HEK293 (cell line): ENCODE data around the gene MLH1.

ENCODE experiments used
- CTCF ChIA-PET: fragments of 350-600 bp; formaldehyde crosslinking; extraction: SDS; loops from one replicate; lab custom pipeline; 2021; ENCODE audit warnings: antibody characterized with exemption; lab: Yijun Ruan, JAX
- POLR2A ChIA-PET: fragments of 300-600 bp; formaldehyde crosslinking; extraction: SDS; loops from one replicate; lab custom pipeline; 2020; ENCODE audit warnings: antibody characterized with exemption, inconsistent platforms; lab: Yijun Ruan, JAX
- H3K27ac ChIP-seq: fragments of 200-500 bp; sonication (Bioruptor generic); 2 replicates; pipeline ENCODE4 v1.5.1; 2014; ENCODE audit warnings: low read depth, low read length, control low read depth, inconsistent platforms; ENCODE audit errors: extremely low read depth
- H3K36me3 ChIP-seq, 2 experiments: fragments of 200-500 bp in 1 of 2; sonication (Bioruptor generic) in 1 of 2; 1 replicate in 1 of 2; 2 replicates in 1 of 2; pipeline ENCODE4 v1.5.1; 2014 to 2017; ENCODE audit warnings: inconsistent platforms in 2 of 2, low read length in 2 of 2; ENCODE audit not compliant: control insufficient read depth in 2 of 2, insufficient read depth in 1 of 2
- H3K4me1 ChIP-seq: fragments of 200-500 bp; sonication (Bioruptor generic); 2 replicates; pipeline ENCODE4 v1.5.1; 2014; ENCODE audit warnings: mild to moderate bottlenecking, low read length, inconsistent platforms; ENCODE audit not compliant: control insufficient read depth, insufficient read depth
- H3K4me3 ChIP-seq: 2 replicates; pipeline ENCODE4 v1.5.1; 2011; ENCODE audit warnings: low read depth, mild to moderate bottlenecking, control low read depth, low read length, moderate library complexity
- H3K9me3 ChIP-seq: fragments of 200-500 bp; sonication (Bioruptor generic); 2 replicates; pipeline ENCODE4 v1.5.1; 2014; ENCODE audit warnings: low read depth, low read length, inconsistent platforms; ENCODE audit not compliant: control insufficient read depth, insufficient read depth
- GFI1B ChIP-seq: fragments of 450-650 bp; formaldehyde crosslinking; IDR thresholded peaks from 2 replicates; pipeline ENCODE4 v1.5.1; 2016; ENCODE audit warnings: missing biosample characterization, missing genetic modification characterization
- GLI2 ChIP-seq: fragments of 450-650 bp; formaldehyde crosslinking; IDR thresholded peaks from 2 replicates; pipeline ENCODE4; 2017; ENCODE audit warnings: missing biosample characterization, missing genetic modification characterization, low read depth, borderline replicate concordance
- KLF1 ChIP-seq: fragments of 450-650 bp; formaldehyde crosslinking; IDR thresholded peaks from 2 replicates; pipeline ENCODE4 v1.5.1; 2016; ENCODE audit warnings: missing biosample characterization, missing genetic modification characterization
- KLF17 ChIP-seq: fragments of 450-650 bp; formaldehyde crosslinking; IDR thresholded peaks from 2 replicates; pipeline ENCODE4 v1.5.1; 2016; ENCODE audit warnings: missing biosample characterization, missing genetic modification characterization
- KLF8 ChIP-seq: fragments of 450-650 bp; formaldehyde crosslinking; IDR thresholded peaks from 2 replicates; pipeline ENCODE4 v1.5.1; 2016; ENCODE audit warnings: missing biosample characterization, missing genetic modification characterization
- PRDM4 ChIP-seq: fragments of 450-650 bp; formaldehyde crosslinking; IDR thresholded peaks from 2 replicates; pipeline ENCODE4 v1.5.1; 2017; ENCODE audit warnings: missing biosample characterization, missing genetic modification characterization
- SP7 ChIP-seq: fragments of 450-650 bp; formaldehyde crosslinking; IDR thresholded peaks from 2 replicates; pipeline ENCODE4 v1.5.1; 2016; ENCODE audit warnings: missing biosample characterization, missing genetic modification characterization
- ZBTB48 ChIP-seq: fragments of 450-650 bp; formaldehyde crosslinking; IDR thresholded peaks from 2 replicates; pipeline ENCODE4 v1.5.1; 2016; ENCODE audit warnings: missing biosample characterization, missing genetic modification characterization
- ZIC2 ChIP-seq: fragments of 450-650 bp; formaldehyde crosslinking; IDR thresholded peaks from 2 replicates; pipeline ENCODE4 v1.5.1; 2016; ENCODE audit warnings: missing biosample characterization, missing genetic modification characterization
- ZNF114 ChIP-seq: fragments of 450-650 bp; formaldehyde crosslinking; IDR thresholded peaks from 2 replicates; pipeline ENCODE4 v1.5.0; 2017; ENCODE audit warnings: missing biosample characterization, missing genetic modification characterization
- ZNF423 ChIP-seq: fragments of 450-650 bp; formaldehyde crosslinking; IDR thresholded peaks from 2 replicates; pipeline ENCODE4 v1.5.1; 2016; ENCODE audit warnings: missing biosample characterization, missing genetic modification characterization
- ZNF521 ChIP-seq: fragments of 450-650 bp; formaldehyde crosslinking; IDR thresholded peaks from 2 replicates; pipeline ENCODE4 v1.5.1; 2017; ENCODE audit warnings: missing biosample characterization, mild to moderate bottlenecking, missing genetic modification characterization
- ZNF561 ChIP-seq: fragments of 450-650 bp; IDR thresholded peaks from 2 replicates; pipeline ENCODE4 v1.5.1; 2018; ENCODE audit warnings: missing biosample characterization, missing genetic modification characterization, borderline replicate concordance
- ZNF629 ChIP-seq: fragments of 450-650 bp; formaldehyde crosslinking; IDR thresholded peaks from 2 replicates; pipeline ENCODE4 v1.5.1; 2017; ENCODE audit warnings: missing biosample characterization, missing genetic modification characterization
- ZNF792 ChIP-seq: fragments of 450-650 bp; formaldehyde crosslinking; IDR thresholded peaks from 2 replicates; pipeline ENCODE4 v1.5.1; 2016; ENCODE audit warnings: missing biosample characterization, missing genetic modification characterization
- TF ChIP-seq, protein P1 (sequence below): fragments of 450-650 bp; formaldehyde crosslinking; IDR thresholded peaks from 2 replicates; pipeline ENCODE4 v1.5.1; 2016; ENCODE audit warnings: missing biosample characterization, missing genetic modification characterization
- TF ChIP-seq, protein P2 (sequence below): fragments of 450-650 bp; formaldehyde crosslinking; IDR thresholded peaks from 2 replicates; pipeline ENCODE4 v1.5.1; 2016; ENCODE audit warnings: missing biosample characterization, missing genetic modification characterization
- TF ChIP-seq, protein P3 (sequence below): fragments of 450-650 bp; formaldehyde crosslinking; IDR thresholded peaks from 2 replicates; pipeline ENCODE4 v1.5.1; 2016; ENCODE audit warnings: missing biosample characterization, missing genetic modification characterization
- TF ChIP-seq, protein P4 (sequence below): fragments of 450-650 bp; formaldehyde crosslinking; IDR thresholded peaks from 2 replicates; pipeline ENCODE4 v1.5.1; 2016; ENCODE audit warnings: missing biosample characterization, missing genetic modification characterization

The MLH1 gene

GRCh38 chr3:37082317-37082716 is 89.0 kb downstream of the MLH1 start:
- CTCF ChIA-PET: no interaction called here

DNA sequence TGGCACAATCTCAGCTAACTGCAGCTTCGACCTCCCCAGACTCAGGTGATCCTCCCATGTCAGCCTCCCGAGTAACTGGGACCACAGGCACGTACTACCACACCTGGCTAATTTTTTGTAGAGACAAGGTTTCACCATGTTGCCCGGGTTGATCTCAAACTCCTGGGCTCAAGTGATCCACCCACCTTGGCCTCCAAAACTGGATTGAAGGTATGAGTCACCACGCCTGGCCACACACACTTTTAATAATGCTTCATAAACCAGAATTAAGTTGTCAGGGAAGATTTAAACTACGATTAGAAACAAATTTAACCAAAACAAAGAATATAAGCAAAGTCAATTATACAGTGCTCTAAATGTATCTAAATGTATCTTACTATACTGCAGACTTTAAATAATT is 93.6 kb downstream of the MLH1 start:
- no peaks in the 10 kb centered on the region for H3K4me1 ChIP-seq
- POLR2A ChIA-PET: no interaction called here
- H3K9me3 ChIP-seq: no peaks in the 10 kb centered on the region
- no peak overlapping the region for H3K27ac ChIP-seq
- CTCF ChIA-PET: no interaction called here
- no peak overlapping the region for H3K4me3 ChIP-seq
- no peak for TF ChIP-seq ZNF561 (tag by site-specific recombination)
- TF ChIP-seq, protein P1, sequence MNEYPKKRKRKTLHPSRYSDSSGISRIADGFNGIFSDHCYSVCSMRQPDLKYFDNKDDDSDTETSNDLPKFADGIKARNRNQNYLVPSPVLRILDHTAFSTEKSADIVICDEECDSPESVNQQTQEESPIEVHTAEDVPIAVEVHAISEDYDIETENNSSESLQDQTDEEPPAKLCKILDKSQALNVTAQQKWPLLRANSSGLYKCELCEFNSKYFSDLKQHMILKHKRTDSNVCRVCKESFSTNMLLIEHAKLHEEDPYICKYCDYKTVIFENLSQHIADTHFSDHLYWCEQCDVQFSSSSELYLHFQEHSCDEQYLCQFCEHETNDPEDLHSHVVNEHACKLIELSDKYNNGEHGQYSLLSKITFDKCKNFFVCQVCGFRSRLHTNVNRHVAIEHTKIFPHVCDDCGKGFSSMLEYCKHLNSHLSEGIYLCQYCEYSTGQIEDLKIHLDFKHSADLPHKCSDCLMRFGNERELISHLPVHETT: no peak
- TF ChIP-seq SP7 (tag by site-specific recombination): no peak
- no peak for TF ChIP-seq PRDM4 (tag by site-specific recombination)
- TF ChIP-seq KLF17 (tag by site-specific recombination): no peak
- TF ChIP-seq, protein P2, sequence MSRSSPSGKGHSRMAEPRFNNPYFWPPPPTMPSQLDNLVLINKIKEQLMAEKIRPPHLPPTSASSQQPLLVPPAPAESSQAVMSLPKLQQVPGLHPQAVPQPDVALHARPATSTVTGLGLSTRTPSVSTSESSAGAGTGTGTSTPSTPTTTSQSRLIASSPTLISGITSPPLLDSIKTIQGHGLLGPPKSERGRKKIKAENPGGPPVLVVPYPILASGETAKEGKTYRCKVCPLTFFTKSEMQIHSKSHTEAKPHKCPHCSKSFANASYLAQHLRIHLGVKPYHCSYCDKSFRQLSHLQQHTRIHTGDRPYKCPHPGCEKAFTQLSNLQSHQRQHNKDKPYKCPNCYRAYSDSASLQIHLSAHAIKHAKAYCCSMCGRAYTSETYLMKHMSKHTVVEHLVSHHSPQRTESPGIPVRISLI (tag by site-specific recombination): no peak
- TF ChIP-seq, protein P3, sequence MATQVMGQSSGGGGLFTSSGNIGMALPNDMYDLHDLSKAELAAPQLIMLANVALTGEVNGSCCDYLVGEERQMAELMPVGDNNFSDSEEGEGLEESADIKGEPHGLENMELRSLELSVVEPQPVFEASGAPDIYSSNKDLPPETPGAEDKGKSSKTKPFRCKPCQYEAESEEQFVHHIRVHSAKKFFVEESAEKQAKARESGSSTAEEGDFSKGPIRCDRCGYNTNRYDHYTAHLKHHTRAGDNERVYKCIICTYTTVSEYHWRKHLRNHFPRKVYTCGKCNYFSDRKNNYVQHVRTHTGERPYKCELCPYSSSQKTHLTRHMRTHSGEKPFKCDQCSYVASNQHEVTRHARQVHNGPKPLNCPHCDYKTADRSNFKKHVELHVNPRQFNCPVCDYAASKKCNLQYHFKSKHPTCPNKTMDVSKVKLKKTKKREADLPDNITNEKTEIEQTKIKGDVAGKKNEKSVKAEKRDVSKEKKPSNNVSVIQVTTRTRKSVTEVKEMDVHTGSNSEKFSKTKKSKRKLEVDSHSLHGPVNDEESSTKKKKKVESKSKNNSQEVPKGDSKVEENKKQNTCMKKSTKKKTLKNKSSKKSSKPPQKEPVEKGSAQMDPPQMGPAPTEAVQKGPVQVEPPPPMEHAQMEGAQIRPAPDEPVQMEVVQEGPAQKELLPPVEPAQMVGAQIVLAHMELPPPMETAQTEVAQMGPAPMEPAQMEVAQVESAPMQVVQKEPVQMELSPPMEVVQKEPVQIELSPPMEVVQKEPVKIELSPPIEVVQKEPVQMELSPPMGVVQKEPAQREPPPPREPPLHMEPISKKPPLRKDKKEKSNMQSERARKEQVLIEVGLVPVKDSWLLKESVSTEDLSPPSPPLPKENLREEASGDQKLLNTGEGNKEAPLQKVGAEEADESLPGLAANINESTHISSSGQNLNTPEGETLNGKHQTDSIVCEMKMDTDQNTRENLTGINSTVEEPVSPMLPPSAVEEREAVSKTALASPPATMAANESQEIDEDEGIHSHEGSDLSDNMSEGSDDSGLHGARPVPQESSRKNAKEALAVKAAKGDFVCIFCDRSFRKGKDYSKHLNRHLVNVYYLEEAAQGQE: no peak
- TF ChIP-seq KLF8 (tag by site-specific recombination): no peak
- peaks cover 0 to 16% of the 10 kb centered on the region in 2 experiments; a peak in 2 of 3 replicates for H3K36me3 ChIP-seq

More at GRCh38 chr3:37082317-37082716, 89.0 kb downstream of the MLH1 start:
- TF ChIP-seq ZNF792 (tag by site-specific recombination) (no peak), KLF8 (tag by site-specific recombination) (no peak), KLF1 (tag by site-specific recombination) (no peak), ZBTB48 (no peak), ZNF114 (no peak), ZNF521 (tag by site-specific recombination) (no peak), GFI1B (tag by site-specific recombination) (no peak), ZIC2 (tag by site-specific recombination) (no peak), ZNF423 (tag by site-specific recombination) (no peak), ZNF629 (tag by site-specific recombination) (no peak), GLI2 (tag by site-specific recombination) (no peak)
- TF ChIP-seq, protein P4, sequence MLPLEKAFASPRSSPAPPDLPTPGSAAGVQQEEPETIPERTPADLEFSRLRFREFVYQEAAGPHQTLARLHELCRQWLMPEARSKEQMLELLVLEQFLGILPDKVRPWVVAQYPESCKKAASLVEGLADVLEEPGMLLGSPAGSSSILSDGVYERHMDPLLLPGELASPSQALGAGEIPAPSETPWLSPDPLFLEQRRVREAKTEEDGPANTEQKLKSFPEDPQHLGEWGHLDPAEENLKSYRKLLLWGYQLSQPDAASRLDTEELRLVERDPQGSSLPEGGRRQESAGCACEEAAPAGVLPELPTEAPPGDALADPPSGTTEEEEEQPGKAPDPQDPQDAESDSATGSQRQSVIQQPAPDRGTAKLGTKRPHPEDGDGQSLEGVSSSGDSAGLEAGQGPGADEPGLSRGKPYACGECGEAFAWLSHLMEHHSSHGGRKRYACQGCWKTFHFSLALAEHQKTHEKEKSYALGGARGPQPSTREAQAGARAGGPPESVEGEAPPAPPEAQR: no peak
- Histone ChIP-seq H3K4me3 (no peak overlapping the region), H3K36me3 (peaks cover 0 to 15% of the 10 kb centered on the region in 2 experiments; a peak in 1 of 3 replicates), H3K27ac (no peak overlapping the region), H3K9me3 (no peaks in the 10 kb centered on the region), H3K4me1 (no peaks in the 10 kb centered on the region)
- POLR2A ChIA-PET: interaction anchor here (1.2 kb wide), 1 partner anchor 89 kb away, joined by 3 read pairs; the partner anchor contains the start of genes EPM2AIP1 and MLH1
